HepG2 (cell line): ENCODE data around the gene GPS1. TPM values are rescaled to one million over a fixed set of nuclear protein-coding genes. Genes with fewer than 3 reads are reported as not detected.
A peak's percentile ranks its signal among the peaks of the same experiment; 100 is the strongest.

Experiments used
- CBX2 ChIP-seq, 2 experiments: fragments of 200-600 bp in 1 of 2; sonication (generic); formaldehyde crosslinking in 1 of 2; IDR thresholded peaks; 2 replicates each; pipeline versions ENCODE4 v1.7.0 to v1.8.1; 2018 to 2022; ENCODE audit warnings: low read depth in 2 of 2, low read length in 1 of 2, mild to moderate bottlenecking in 1 of 2, missing genetic modification reagents in 1 of 2
- GTF2F1 ChIP-seq: fragments of 150-350 bp; IDR thresholded peaks from 2 replicates; pipeline ENCODE4 v1.6.1; 2014; ENCODE audit warnings: low read length
- KLF11 ChIP-seq: IDR thresholded peaks from 2 replicates; pipeline ENCODE4 v1.6.1; 2016; ENCODE audit warnings: missing compliant biosample characterization
- NFE2 ChIP-seq: sonication (generic); formaldehyde crosslinking; IDR thresholded peaks from 2 replicates; pipeline ENCODE4 v1.4.0; 2020; ENCODE audit warnings: missing genetic modification reagents
- NR2F2 ChIP-seq: IDR thresholded peaks from 2 replicates; pipeline ENCODE4 v1.6.1; 2012; ENCODE audit warnings: low read depth, inconsistent platforms, borderline replicate concordance
- RFX3 ChIP-seq: IDR thresholded peaks from 2 replicates; pipeline ENCODE4 v1.6.1; 2016; ENCODE audit warnings: missing biosample characterization, missing genetic modification reagents
- SMC3 ChIP-seq: IDR thresholded peaks from 2 replicates; pipeline ENCODE4 v1.6.1; 2011; ENCODE audit warnings: low read length, improper control_type of control experiment
- THAP11 ChIP-seq: IDR thresholded peaks from 2 replicates; pipeline ENCODE4 v1.6.1; 2016; ENCODE audit warnings: missing biosample characterization, missing genetic modification reagents
- TMF1 ChIP-seq: sonication (generic); formaldehyde crosslinking; IDR thresholded peaks from 2 replicates; pipeline ENCODE4 v1.8.1; 2022; ENCODE audit warnings: low read depth, missing genetic modification reagents
- TOE1 ChIP-seq: sonication (generic); formaldehyde crosslinking; IDR thresholded peaks from 2 replicates; pipeline ENCODE4 v1.4.0; 2020; ENCODE audit warnings: mild to moderate bottlenecking, missing genetic modification reagents
- ZFP37 ChIP-seq: sonication (generic); formaldehyde crosslinking; IDR thresholded peaks from 2 replicates; pipeline ENCODE4 v1.4.0; 2020; ENCODE audit warnings: missing genetic modification reagents, borderline replicate concordance
- polyA plus RNA-seq, 8 experiments: library from polyadenylated mRNA; depleted of rRNA in 3 of 8; stranded (reverse) in 7 of 8; unstranded in 1 of 8; fragments of >200 nt; fragmentation: Illumina TruSeq in 4 of 8; extraction: Trizol in 4 of 8; gene quantifications; 2 replicates each; pipeline versions ENCODE4 v1.2.1 to v1.2.3, GENCODE V29; 2011 to 2016; ENCODE audit warnings: low read depth in 4 of 8, missing spikeins in 1 of 8, mixed read lengths in 1 of 8; ENCODE audit not compliant: insufficient read depth in 1 of 8
- total RNA-seq, 5 experiments: library from RNA; depleted of rRNA; stranded (reverse); fragments of >200 nt; fragmentation: Illumina TruSeq; extraction: Trizol; gene quantifications; 2 replicates each; pipeline ENCODE4 v1.2.3, GENCODE V29; 2016; ENCODE audit warnings: low read depth in 1 of 5
- TF ChIP-seq, protein P1 (sequence below): sonication (generic); formaldehyde crosslinking; IDR thresholded peaks from 2 replicates; pipeline ENCODE4 v1.5.0; 2020; ENCODE audit warnings: missing genetic modification reagents, mild to moderate bottlenecking, borderline replicate concordance
- TF ChIP-seq, protein P2 (sequence below): sonication (generic); formaldehyde crosslinking; IDR thresholded peaks from 2 replicates; pipeline ENCODE4 v1.5.0; 2020; ENCODE audit warnings: missing genetic modification reagents
- TF ChIP-seq, protein P3 (sequence below): sonication (generic); formaldehyde crosslinking; IDR thresholded peaks from 2 replicates; pipeline ENCODE4 v1.4.0; 2020; ENCODE audit warnings: missing genetic modification reagents
- TF ChIP-seq, protein P4 (sequence below): fragments of 450-650 bp; IDR thresholded peaks from 2 replicates; pipeline ENCODE4 v1.6.1; 2016
- TF ChIP-seq, protein P5 (sequence below): sonication (generic); formaldehyde crosslinking; IDR thresholded peaks from 2 replicates; pipeline ENCODE4 v1.5.0; 2020; ENCODE audit warnings: missing genetic modification reagents
- TF ChIP-seq, protein P6 (sequence below): sonication (generic); formaldehyde crosslinking; IDR thresholded peaks from 2 replicates; pipeline ENCODE4 v1.9.0; 2021; ENCODE audit warnings: missing genetic modification reagents, borderline replicate concordance

Gene GPS1
- total and polyA plus RNA-seq, 2 of the 13 experiments (the other 11 are each of a cell fraction or from before 2014, with no cell fraction given): 124 to 128 TPM

DNA sequence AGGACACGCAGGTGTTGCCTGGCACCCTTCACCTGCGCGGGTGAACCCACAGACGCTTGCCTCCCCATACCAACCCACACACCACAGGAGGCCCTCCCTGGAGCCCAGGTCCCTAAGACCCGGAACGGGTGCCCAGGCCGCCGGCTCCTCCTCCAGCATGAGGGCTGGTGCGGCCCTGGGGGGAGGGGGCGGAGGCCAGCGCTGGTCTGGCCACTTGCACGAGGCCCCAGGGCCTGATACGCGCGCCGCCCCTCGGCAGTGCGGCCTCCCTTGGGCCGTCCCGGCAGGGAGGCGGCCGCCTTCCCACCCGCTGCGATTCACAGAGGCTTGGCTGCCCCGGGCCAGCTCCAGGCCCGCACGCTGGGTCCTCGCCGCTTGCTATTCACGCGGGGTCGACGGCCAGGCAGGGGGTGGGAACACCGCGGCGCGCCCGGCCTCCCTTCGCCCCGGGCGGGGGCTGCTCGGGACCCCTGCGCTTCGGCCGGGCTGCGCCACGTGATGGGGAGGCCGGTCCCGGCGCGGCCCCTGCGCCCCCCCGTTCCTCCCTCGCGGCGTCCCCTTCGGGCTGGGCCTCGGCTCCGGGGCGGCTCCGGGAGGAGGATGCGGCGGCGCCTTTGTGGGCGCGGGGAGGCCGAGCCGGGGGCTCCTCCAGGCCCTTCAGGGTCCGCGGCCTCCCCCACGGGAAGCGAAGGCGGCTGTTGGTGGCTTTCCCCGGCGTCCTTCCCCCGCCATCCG, 45.7 kb downstream of the GPS1 start (continued):
- TF ChIP-seq, protein P1, sequence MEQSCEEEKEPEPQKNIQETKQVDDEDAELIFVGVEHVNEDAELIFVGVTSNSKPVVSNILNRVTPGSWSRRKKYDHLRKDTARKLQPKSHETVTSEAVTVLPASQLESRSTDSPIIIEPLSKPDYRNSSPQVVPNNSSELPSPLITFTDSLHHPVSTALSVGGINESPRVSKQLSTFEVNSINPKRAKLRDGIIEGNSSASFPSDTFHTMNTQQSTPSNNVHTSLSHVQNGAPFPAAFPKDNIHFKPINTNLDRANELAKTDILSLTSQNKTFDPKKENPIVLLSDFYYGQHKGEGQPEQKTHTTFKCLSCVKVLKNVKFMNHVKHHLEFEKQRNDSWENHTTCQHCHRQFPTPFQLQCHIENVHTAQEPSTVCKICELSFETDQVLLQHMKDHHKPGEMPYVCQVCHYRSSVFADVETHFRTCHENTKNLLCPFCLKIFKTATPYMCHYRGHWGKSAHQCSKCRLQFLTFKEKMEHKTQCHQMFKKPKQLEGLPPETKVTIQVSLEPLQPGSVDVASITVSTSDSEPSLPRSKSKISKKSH (CRISPR knock-in tag): no peak
- TF ChIP-seq, protein P2, sequence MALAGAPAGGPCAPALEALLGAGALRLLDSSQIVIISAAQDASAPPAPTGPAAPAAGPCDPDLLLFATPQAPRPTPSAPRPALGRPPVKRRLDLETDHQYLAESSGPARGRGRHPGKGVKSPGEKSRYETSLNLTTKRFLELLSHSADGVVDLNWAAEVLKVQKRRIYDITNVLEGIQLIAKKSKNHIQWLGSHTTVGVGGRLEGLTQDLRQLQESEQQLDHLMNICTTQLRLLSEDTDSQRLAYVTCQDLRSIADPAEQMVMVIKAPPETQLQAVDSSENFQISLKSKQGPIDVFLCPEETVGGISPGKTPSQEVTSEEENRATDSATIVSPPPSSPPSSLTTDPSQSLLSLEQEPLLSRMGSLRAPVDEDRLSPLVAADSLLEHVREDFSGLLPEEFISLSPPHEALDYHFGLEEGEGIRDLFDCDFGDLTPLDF: no peak
- TF ChIP-seq, protein P3, sequence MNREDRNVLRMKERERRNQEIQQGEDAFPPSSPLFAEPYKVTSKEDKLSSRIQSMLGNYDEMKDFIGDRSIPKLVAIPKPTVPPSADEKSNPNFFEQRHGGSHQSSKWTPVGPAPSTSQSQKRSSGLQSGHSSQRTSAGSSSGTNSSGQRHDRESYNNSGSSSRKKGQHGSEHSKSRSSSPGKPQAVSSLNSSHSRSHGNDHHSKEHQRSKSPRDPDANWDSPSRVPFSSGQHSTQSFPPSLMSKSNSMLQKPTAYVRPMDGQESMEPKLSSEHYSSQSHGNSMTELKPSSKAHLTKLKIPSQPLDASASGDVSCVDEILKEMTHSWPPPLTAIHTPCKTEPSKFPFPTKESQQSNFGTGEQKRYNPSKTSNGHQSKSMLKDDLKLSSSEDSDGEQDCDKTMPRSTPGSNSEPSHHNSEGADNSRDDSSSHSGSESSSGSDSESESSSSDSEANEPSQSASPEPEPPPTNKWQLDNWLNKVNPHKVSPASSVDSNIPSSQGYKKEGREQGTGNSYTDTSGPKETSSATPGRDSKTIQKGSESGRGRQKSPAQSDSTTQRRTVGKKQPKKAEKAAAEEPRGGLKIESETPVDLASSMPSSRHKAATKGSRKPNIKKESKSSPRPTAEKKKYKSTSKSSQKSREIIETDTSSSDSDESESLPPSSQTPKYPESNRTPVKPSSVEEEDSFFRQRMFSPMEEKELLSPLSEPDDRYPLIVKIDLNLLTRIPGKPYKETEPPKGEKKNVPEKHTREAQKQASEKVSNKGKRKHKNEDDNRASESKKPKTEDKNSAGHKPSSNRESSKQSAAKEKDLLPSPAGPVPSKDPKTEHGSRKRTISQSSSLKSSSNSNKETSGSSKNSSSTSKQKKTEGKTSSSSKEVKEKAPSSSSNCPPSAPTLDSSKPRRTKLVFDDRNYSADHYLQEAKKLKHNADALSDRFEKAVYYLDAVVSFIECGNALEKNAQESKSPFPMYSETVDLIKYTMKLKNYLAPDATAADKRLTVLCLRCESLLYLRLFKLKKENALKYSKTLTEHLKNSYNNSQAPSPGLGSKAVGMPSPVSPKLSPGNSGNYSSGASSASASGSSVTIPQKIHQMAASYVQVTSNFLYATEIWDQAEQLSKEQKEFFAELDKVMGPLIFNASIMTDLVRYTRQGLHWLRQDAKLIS (CRISPR knock-in tag): peak; percentile 71; the same call in 1 of the 2 replicates
- no peak for TF ChIP-seq RFX3 (CRISPR knock-in tag)
- no peak for TF ChIP-seq KLF11 (CRISPR knock-in tag)
- TF ChIP-seq, protein P4, sequence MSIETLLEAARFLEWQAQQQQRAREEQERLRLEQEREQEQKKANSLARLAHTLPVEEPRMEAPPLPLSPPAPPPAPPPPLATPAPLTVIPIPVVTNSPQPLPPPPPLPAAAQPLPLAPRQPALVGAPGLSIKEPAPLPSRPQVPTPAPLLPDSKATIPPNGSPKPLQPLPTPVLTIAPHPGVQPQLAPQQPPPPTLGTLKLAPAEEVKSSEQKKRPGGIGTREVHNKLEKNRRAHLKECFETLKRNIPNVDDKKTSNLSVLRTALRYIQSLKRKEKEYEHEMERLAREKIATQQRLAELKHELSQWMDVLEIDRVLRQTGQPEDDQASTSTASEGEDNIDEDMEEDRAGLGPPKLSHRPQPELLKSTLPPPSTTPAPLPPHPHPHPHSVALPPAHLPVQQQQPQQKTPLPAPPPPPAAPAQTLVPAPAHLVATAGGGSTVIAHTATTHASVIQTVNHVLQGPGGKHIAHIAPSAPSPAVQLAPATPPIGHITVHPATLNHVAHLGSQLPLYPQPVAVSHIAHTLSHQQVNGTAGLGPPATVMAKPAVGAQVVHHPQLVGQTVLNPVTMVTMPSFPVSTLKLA: no peak
- no peak for TF ChIP-seq NFE2 (CRISPR knock-in tag)
- TF ChIP-seq, protein P5, sequence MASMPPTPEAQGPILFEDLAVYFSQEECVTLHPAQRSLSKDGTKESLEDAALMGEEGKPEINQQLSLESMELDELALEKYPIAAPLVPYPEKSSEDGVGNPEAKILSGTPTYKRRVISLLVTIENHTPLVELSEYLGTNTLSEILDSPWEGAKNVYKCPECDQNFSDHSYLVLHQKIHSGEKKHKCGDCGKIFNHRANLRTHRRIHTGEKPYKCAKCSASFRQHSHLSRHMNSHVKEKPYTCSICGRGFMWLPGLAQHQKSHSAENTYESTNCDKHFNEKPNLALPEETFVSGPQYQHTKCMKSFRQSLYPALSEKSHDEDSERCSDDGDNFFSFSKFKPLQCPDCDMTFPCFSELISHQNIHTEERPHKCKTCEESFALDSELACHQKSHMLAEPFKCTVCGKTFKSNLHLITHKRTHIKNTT (CRISPR knock-in tag): no peak
- no peak; the same call in 1 of the 2 replicates for TF ChIP-seq THAP11 (CRISPR knock-in tag)
- TF ChIP-seq CBX2 (IDR thresholded peaks at IDR 0.05; ENCODE audit: low read depth, low read length): no peak
- no peak for TF ChIP-seq CBX2 (CRISPR knock-in tag; IDR thresholded peaks at IDR 0.05; ENCODE audit: low read depth)
- TF ChIP-seq, protein P6, sequence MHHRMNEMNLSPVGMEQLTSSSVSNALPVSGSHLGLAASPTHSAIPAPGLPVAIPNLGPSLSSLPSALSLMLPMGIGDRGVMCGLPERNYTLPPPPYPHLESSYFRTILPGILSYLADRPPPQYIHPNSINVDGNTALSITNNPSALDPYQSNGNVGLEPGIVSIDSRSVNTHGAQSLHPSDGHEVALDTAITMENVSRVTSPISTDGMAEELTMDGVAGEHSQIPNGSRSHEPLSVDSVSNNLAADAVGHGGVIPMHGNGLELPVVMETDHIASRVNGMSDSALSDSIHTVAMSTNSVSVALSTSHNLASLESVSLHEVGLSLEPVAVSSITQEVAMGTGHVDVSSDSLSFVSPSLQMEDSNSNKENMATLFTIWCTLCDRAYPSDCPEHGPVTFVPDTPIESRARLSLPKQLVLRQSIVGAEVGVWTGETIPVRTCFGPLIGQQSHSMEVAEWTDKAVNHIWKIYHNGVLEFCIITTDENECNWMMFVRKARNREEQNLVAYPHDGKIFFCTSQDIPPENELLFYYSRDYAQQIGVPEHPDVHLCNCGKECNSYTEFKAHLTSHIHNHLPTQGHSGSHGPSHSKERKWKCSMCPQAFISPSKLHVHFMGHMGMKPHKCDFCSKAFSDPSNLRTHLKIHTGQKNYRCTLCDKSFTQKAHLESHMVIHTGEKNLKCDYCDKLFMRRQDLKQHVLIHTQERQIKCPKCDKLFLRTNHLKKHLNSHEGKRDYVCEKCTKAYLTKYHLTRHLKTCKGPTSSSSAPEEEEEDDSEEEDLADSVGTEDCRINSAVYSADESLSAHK (CRISPR knock-in tag): no peak
- no peak for TF ChIP-seq TOE1 (CRISPR knock-in tag)
- TF ChIP-seq SMC3: no peak
- no peak for TF ChIP-seq ZFP37 (CRISPR knock-in tag)
- TF ChIP-seq TMF1: peak; percentile 39; the same call in 1 of the 2 replicates
- TF ChIP-seq NR2F2: no peak
- no peak for TF ChIP-seq GTF2F1
